ENCODE results near the gene NAXE. TPM values are rescaled to one million over a fixed set of nuclear protein-coding genes. Genes with fewer than 3 reads are reported as not detected.
A peak's percentile ranks its signal among the peaks of the same experiment; 100 is the strongest.

NAXE gene
- total RNA-seq, 1 experiment from 2014 or later: 99.8 TPM

GRCh38 chr1:156549390-156549789, 42.2 kb upstream of the NAXE start:
- POLR2A ChIA-PET: no interaction called here
- no peaks in the 10 kb centered on the region for H3K4me1 ChIP-seq

GRCh38 chr1:156549831-156550230, 41.7 kb upstream of the NAXE start:
- peaks cover 3% of the 10 kb centered on the region for H3K4me1 Mint-ChIP-seq (ENCODE audit: low read depth, unreplicated experiment)
- no peak overlapping the region for H3K4me3 Mint-ChIP-seq (ENCODE audit: unreplicated experiment)
- no peak for DNase-seq
- Histone ChIP-seq H3K36me3 (ENCODE audit: control insufficient read depth, insufficient read depth, low read length) (peaks cover 2% of the 10 kb centered on the region), H3K4me3 (ENCODE audit: low read depth, low read length) (no peak overlapping the region), H3K9me3 (no peaks in the 10 kb centered on the region), H3K27me3 (replicated peaks; ENCODE audit: control insufficient read depth, insufficient read depth, low read length) (no peaks in the 10 kb centered on the region), H3K4me1 (no peaks in the 10 kb centered on the region)
- CTCF ChIA-PET: no interaction called here
- H3K9me3 Mint-ChIP-seq (ENCODE audit: unreplicated experiment): no peaks in the 10 kb centered on the region
- peaks cover 25% of the 10 kb centered on the region for H3K36me3 Mint-ChIP-seq (ENCODE audit: insufficient read depth, unreplicated experiment)
- no peak overlapping the region for H3K27ac Mint-ChIP-seq (ENCODE audit: unreplicated experiment)
- POLR2A ChIA-PET: no interaction called here
- BruUV-seq (replicated peaks): no TSS peak
- TF ChIP-seq, protein P1, sequence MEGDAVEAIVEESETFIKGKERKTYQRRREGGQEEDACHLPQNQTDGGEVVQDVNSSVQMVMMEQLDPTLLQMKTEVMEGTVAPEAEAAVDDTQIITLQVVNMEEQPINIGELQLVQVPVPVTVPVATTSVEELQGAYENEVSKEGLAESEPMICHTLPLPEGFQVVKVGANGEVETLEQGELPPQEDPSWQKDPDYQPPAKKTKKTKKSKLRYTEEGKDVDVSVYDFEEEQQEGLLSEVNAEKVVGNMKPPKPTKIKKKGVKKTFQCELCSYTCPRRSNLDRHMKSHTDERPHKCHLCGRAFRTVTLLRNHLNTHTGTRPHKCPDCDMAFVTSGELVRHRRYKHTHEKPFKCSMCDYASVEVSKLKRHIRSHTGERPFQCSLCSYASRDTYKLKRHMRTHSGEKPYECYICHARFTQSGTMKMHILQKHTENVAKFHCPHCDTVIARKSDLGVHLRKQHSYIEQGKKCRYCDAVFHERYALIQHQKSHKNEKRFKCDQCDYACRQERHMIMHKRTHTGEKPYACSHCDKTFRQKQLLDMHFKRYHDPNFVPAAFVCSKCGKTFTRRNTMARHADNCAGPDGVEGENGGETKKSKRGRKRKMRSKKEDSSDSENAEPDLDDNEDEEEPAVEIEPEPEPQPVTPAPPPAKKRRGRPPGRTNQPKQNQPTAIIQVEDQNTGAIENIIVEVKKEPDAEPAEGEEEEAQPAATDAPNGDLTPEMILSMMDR (IDR thresholded peaks at IDR 0.05; ENCODE audit: insufficient read depth in 1 of 2, low read depth in 1 of 2, low read length in 1 of 2, severe bottlenecking in 1 of 2, unreplicated experiment in 1 of 2): no peak
- intact Hi-C loops (cut with micrococcal nuclease; ENCODE audit: unreplicated experiment): no loop called here
- no peaks in the 10 kb centered on the region for H3K27me3 Mint-ChIP-seq (ENCODE audit: insufficient read depth, unreplicated experiment)

More at GRCh38 chr1:156549390-156549789, 42.2 kb upstream of the NAXE start:
- Histone ChIP-seq H3K4me3 (ENCODE audit: low read depth, low read length) (no peak overlapping the region), H3K36me3 (ENCODE audit: control insufficient read depth, insufficient read depth, low read length) (peaks cover 2% of the 10 kb centered on the region), H3K9me3 (no peaks in the 10 kb centered on the region), H3K27me3 (replicated peaks; ENCODE audit: control insufficient read depth, insufficient read depth, low read length) (no peaks in the 10 kb centered on the region)
- Mint-ChIP-seq H3K4me1 (ENCODE audit: low read depth, unreplicated experiment) (peaks cover 5% of the 10 kb centered on the region), H3K27ac (ENCODE audit: unreplicated experiment) (no peak overlapping the region), H3K36me3 (ENCODE audit: insufficient read depth, unreplicated experiment) (peaks cover 22% of the 10 kb centered on the region), H3K27me3 (ENCODE audit: insufficient read depth, unreplicated experiment) (no peaks in the 10 kb centered on the region), H3K9me3 (ENCODE audit: unreplicated experiment) (no peaks in the 10 kb centered on the region), H3K4me3 (ENCODE audit: unreplicated experiment) (no peak overlapping the region)
- no TSS peak for BruUV-seq (replicated peaks)
- intact Hi-C loops (cut with micrococcal nuclease; ENCODE audit: unreplicated experiment): no loop called here
- TF ChIP-seq, protein P1 (IDR thresholded peaks at IDR 0.05; ENCODE audit: insufficient read depth in 1 of 2, low read depth in 1 of 2, low read length in 1 of 2, severe bottlenecking in 1 of 2, unreplicated experiment in 1 of 2): no peak
- DNase-seq: peak in 1 of 2 experiments; percentile 21
- CTCF ChIA-PET: no interaction called here

DNA sequence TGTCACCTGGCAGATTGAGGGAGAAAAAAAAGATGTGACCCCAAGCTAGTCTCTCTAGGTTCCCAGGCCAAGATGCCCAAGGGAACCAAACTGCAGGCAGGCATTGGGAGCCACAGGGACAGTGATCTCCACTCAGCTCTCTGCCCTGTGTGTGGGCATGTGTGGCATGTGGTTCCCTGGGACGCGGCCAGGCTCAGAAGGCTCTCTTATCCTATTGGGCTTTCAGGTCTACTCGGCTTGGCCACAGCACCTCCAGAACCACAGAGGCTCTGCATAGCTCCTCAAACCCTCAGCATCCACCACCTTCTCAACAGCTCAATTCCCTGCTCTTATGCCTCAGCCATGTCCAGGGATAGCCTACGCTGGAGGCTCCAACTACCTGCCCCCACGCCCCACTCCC, 41.2 kb upstream of the NAXE start:
- Mint-ChIP-seq H3K27me3 (ENCODE audit: insufficient read depth, unreplicated experiment) (no peaks in the 10 kb centered on the region), H3K9me3 (ENCODE audit: unreplicated experiment) (no peaks in the 10 kb centered on the region), H3K27ac (ENCODE audit: unreplicated experiment) (no peak overlapping the region), H3K4me3 (ENCODE audit: unreplicated experiment) (no peak overlapping the region), H3K4me1 (ENCODE audit: low read depth, unreplicated experiment) (no peaks in the 10 kb centered on the region), H3K36me3 (ENCODE audit: insufficient read depth, unreplicated experiment) (peaks cover 31% of the 10 kb centered on the region)
- intact Hi-C loops (cut with micrococcal nuclease; ENCODE audit: unreplicated experiment): no loop called here
- POLR2A ChIA-PET: interaction anchor here (0.6 kb wide), 1 partner anchor 11 kb away, joined by 3 read pairs; no protein-coding TSS in a partner anchor
- H3K4me3 ChIP-seq (ENCODE audit: low read depth, low read length): no peak overlapping the region
- H3K27me3 ChIP-seq (replicated peaks; ENCODE audit: control insufficient read depth, insufficient read depth, low read length): no peaks in the 10 kb centered on the region
- no peak for DNase-seq
- no peaks in the 10 kb centered on the region for H3K9me3 ChIP-seq
- no TSS peak for BruUV-seq (replicated peaks)
- TF ChIP-seq, protein P1 (IDR thresholded peaks at IDR 0.05; ENCODE audit: insufficient read depth in 1 of 2, low read depth in 1 of 2, low read length in 1 of 2, severe bottlenecking in 1 of 2, unreplicated experiment in 1 of 2): no peak
- CTCF ChIA-PET: interaction anchor here (1.1 kb wide), 1 partner anchor 70 kb away, joined by 4 read pairs; no protein-coding TSS in a partner anchor
- peaks cover 2% of the 10 kb centered on the region for H3K36me3 ChIP-seq (ENCODE audit: control insufficient read depth, insufficient read depth, low read length)
- no peaks in the 10 kb centered on the region for H3K4me1 ChIP-seq

All from Caco-2 (cell line).